PC-3 (cell line): ENCODE results near the gene C11orf24. TPM values are rescaled to one million over a fixed set of nuclear protein-coding genes. Genes with fewer than 3 reads are reported as not detected.

Source experiments
- ATAC-seq: fragments of 200-7000 bp; cut with Tn5 transposase; 2 replicates; pipeline ENCODE4 v1.9.1; 2020; ENCODE audit warnings: mild to moderate bottlenecking, moderate library complexity
- BruUV-seq: library from RNA; stranded (reverse); fragments of 400-500 nt; replicated peaks from 2 replicates; lab custom pipeline; 2021; lab: Mats Ljungman, UMichigan
- CTCF ChIA-PET: fragments of 300-600 bp; sonication (Branson Sonifier 250); formaldehyde crosslinking; loops from one replicate; lab custom pipeline; 2022; ENCODE audit warnings: antibody characterized with exemption; lab: Charles Lee
- POLR2A ChIA-PET: fragments of 300-600 bp; sonication (Branson Sonifier 250); formaldehyde crosslinking; loops from one replicate; lab custom pipeline; 2022; ENCODE audit warnings: antibody characterized with exemption; ENCODE audit not compliant: unreplicated experiment; lab: Charles Lee
- DNase-seq: peaks from one replicate; pipeline ENCODE4 v3.0.0-alpha.2; 2015
- H2AFZ ChIP-seq: fragments of 300-600 bp; sonication (generic); 2 replicates; pipeline ENCODE4 v1.6.0; 2016; ENCODE audit warnings: antibody characterized with exemption, low read length
- H3F3A ChIP-seq: fragments of 300-600 bp; sonication (generic); one replicate; pipeline ENCODE4 v1.6.0; 2017; ENCODE audit warnings: antibody characterized with exemption, low read length, control low read depth, mild to moderate bottlenecking; ENCODE audit not compliant: unreplicated experiment
- H3K27ac ChIP-seq: fragments of 300-600 bp; sonication (generic); 2 replicates; pipeline ENCODE4 v1.5.1; 2016; ENCODE audit warnings: mild to moderate bottlenecking, low read length
- H3K27me3 ChIP-seq: fragments of 300-600 bp; sonication (generic); 2 replicates; pipeline ENCODE4 v1.6.1; 2016; ENCODE audit warnings: low read length, mixed read lengths
- H3K36me3 ChIP-seq: fragments of 300-600 bp; sonication (generic); 2 replicates; pipeline ENCODE4 v1.6.1; 2016; ENCODE audit warnings: low read depth, mixed run types, low read length, mixed read lengths
- H3K4me1 ChIP-seq: fragments of 300-600 bp; sonication (generic); 2 replicates; pipeline ENCODE4 v1.5.1; 2016; ENCODE audit warnings: low read length; ENCODE audit not compliant: insufficient read depth
- H3K4me2 ChIP-seq: fragments of 300-600 bp; sonication (generic); 2 replicates; pipeline ENCODE4 v1.6.0; 2016; ENCODE audit warnings: low read length
- H3K4me3 ChIP-seq: fragments of 300-600 bp; sonication (generic); 2 replicates; pipeline ENCODE4 v1.5.1; 2016; ENCODE audit warnings: mild to moderate bottlenecking, low read length, mixed read lengths
- H3K79me2 ChIP-seq: fragments of 300-600 bp; sonication (generic); 2 replicates; pipeline ENCODE4 v1.6.1; 2017; ENCODE audit warnings: low read length, mixed read lengths
- H3K9ac ChIP-seq: fragments of 300-600 bp; sonication (generic); 2 replicates; pipeline ENCODE4 v1.6.0; 2016; ENCODE audit warnings: mild to moderate bottlenecking, low read length
- H3K9me2 ChIP-seq: fragments of 300-600 bp; sonication (generic); replicated peaks from 2 replicates; pipeline ENCODE4 v1.6.1; 2016; ENCODE audit warnings: mixed run types, low read length, mixed read lengths
- H3K9me3 ChIP-seq: fragments of 300-600 bp; sonication (generic); 2 replicates; pipeline ENCODE4 v1.6.1; 2016; ENCODE audit warnings: low read length, mixed read lengths
- H4K20me1 ChIP-seq: fragments of 300-600 bp; sonication (generic); 2 replicates; pipeline ENCODE4 v1.6.1; 2016; ENCODE audit warnings: low read length, mixed read lengths
- CTCF ChIP-seq: fragments of 300-600 bp; sonication (generic); conservative IDR thresholded peaks from 2 replicates; pipeline ENCODE4 v1.5.1; 2017; ENCODE audit warnings: antibody characterized with exemption, low read depth, mild to moderate bottlenecking, low read length
- EZH2 ChIP-seq: fragments of 300-600 bp; sonication (generic); IDR thresholded peaks from one replicate; pipeline ENCODE4 v1.6.1; 2017; ENCODE audit warnings: antibody characterized with exemption, mild to moderate bottlenecking, low read length; ENCODE audit not compliant: unreplicated experiment
- EZH2phosphoT487 ChIP-seq: fragments of 300-600 bp; sonication (generic); IDR thresholded peaks from 2 replicates; pipeline ENCODE4 v1.6.1; 2018; ENCODE audit warnings: mild to moderate bottlenecking, antibody characterized with exemption, low read length, borderline replicate concordance
- intact Hi-C: fragments of 100-400 bp; cut with micrococcal nuclease; formaldehyde crosslinking; loops from 2 replicates; pipeline ENCODE4 v1.9.0; 2023
- total RNA-seq: library from RNA; depleted of rRNA; stranded (reverse); fragments of >200 nt; gene quantifications from 2 replicates; pipeline ENCODE4 v1.2.3, GENCODE V29; 2014

C11orf24 gene
- total RNA-seq, 1 experiment from 2014 or later: 75.9 TPM

- ChIA-PET POLR2A (interaction anchor here (0.5 kb wide), 1 partner anchor 41 kb away, joined by 3 read pairs; the partner anchor contains the start of gene C11orf24), CTCF (no interaction called here)
- peak within 1 kb of the TSS; percentile 57 for H2AFZ ChIP-seq
- H3K9me3 ChIP-seq: no peaks in the 10 kb centered on the region
- peak within 1 kb of the TSS; percentile 93 for H3K9ac ChIP-seq
- H3K36me3 ChIP-seq: no peaks in the 10 kb centered on the region
- no TSS peak for BruUV-seq
- H3K79me2 ChIP-seq: peaks cover 43% of the 10 kb centered on the region
- ATAC-seq (peak; percentile 12), DNase-seq (peak; percentile 50)
- H3K4me2 ChIP-seq: peak within 1 kb of the TSS; percentile 99
- peak within 1 kb of the TSS; percentile 91 for H3K27ac ChIP-seq
- H3K27me3 ChIP-seq: no peaks in the 10 kb centered on the region
- H3K4me1 ChIP-seq: peaks cover 31% of the 10 kb centered on the region
- H3F3A ChIP-seq: peaks cover 9% of the 10 kb centered on the region
- H3K4me3 ChIP-seq: peak within 1 kb of the TSS; percentile 91
- peaks cover 9% of the 10 kb centered on the region; the same call in 1 of the 2 replicates for H4K20me1 ChIP-seq
- TF ChIP-seq EZH2phosphoT487 (no peak), EZH2 (no peak), CTCF (no peak)
- intact Hi-C loops: no loop called here
- no peaks in the 10 kb centered on the region for H3K9me2 ChIP-seq
Measured at GRCh38 chr11:68312117-68312779, 40.5 kb upstream of the C11orf24 start, which contains the start of gene LRP5. Gene LRP5, plus strand, starts transcription at chr11:68312591. Its CDS starts 124 bp downstream, at chr11:68312715.

- H3K4me1 ChIP-seq: peaks cover 23% of the 10 kb centered on the region
- no peak overlapping the region for H3K9ac ChIP-seq
- peak overlapping the region; percentile 57; the same call in 1 of the 2 replicates for H2AFZ ChIP-seq
Measured at GRCh38 chr11:68311160-68312116, 39.7 kb upstream of the C11orf24 start.

More at GRCh38 chr11:68311160-68312116, 39.7 kb upstream of the C11orf24 start:
- no TSS peak for BruUV-seq
- Histone ChIP-seq H3K27me3 (no peaks in the 10 kb centered on the region), H3K27ac (no peak overlapping the region), H3K9me2 (no peaks in the 10 kb centered on the region), H3K79me2 (peaks cover 35% of the 10 kb centered on the region), H4K20me1 (peaks cover 1% of the 10 kb centered on the region; the same call in 1 of the 2 replicates), H3K36me3 (no peaks in the 10 kb centered on the region), H3K4me3 (peak overlapping the region; percentile 59; the same call in 1 of the 2 replicates), H3K4me2 (peak overlapping the region; percentile 81), H3F3A (peaks cover 9% of the 10 kb centered on the region), H3K9me3 (no peaks in the 10 kb centered on the region)
- DNase-seq: no peak
- no peak for ATAC-seq
- CTCF ChIA-PET: no interaction called here
- intact Hi-C loops: no loop called here
- TF ChIP-seq EZH2phosphoT487: no peak
- no peak for TF ChIP-seq EZH2
- no peak for TF ChIP-seq CTCF
- POLR2A ChIA-PET: interaction anchor here (0.5 kb wide), 1 partner anchor 40 kb away, joined by 3 read pairs; the partner anchor contains the start of gene C11orf24
